Activated CD8-positive, alpha-beta T cell treated with anti-CD3 and anti-CD28 coated beads, Interleukin-2, amount 10 ng/mL, durations not matched to agents 7 days and 5 days (primary cell): ENCODE data around the gene PRKAG2. TPM values are rescaled to one million over a fixed set of nuclear protein-coding genes. Genes with fewer than 3 reads are reported as not detected.

ENCODE experiments used
- ATAC-seq: fragments of 150-1000 bp; cut with Tn5 transposase; one replicate; pipeline ENCODE4 v1.10.0; 2021; ENCODE audit warnings: moderate library complexity
- CTCF ChIA-PET: fragments of 350-600 bp; sonication (Branson Sonifier 250); formaldehyde crosslinking; loops from one replicate; lab custom pipeline; 2021; ENCODE audit warnings: antibody characterized with exemption; lab: Charles Lee
- POLR2A ChIA-PET: fragments of 350-600 bp; sonication (Branson Sonifier 250); formaldehyde crosslinking; loops from one replicate; lab custom pipeline; 2021; ENCODE audit warnings: antibody characterized with exemption; lab: Charles Lee
- DNase-seq: peaks from one replicate; pipeline ENCODE4 v3.0.0-alpha.2; 2020
- H3K27ac Mint-ChIP-seq: one replicate; pipeline ENCODE4 v1.8.0; 2021; ENCODE audit warnings: mild to moderate bottlenecking, mixed read lengths
- H3K27me3 Mint-ChIP-seq: one replicate; pipeline ENCODE4 v1.8.0; 2021; ENCODE audit warnings: low read depth, mixed read lengths
- H3K36me3 Mint-ChIP-seq: one replicate; pipeline ENCODE4 v1.8.0; 2021; ENCODE audit warnings: low read depth, mixed read lengths
- H3K4me1 Mint-ChIP-seq: one replicate; pipeline ENCODE4 v1.8.0; 2021; ENCODE audit warnings: low read depth, mixed read lengths
- H3K4me3 Mint-ChIP-seq: one replicate; pipeline ENCODE4 v1.8.0; 2021; ENCODE audit warnings: mild to moderate bottlenecking, mixed read lengths
- H3K9me3 Mint-ChIP-seq: one replicate; pipeline ENCODE4 v1.8.0; 2022; ENCODE audit warnings: mixed read lengths; ENCODE audit not compliant: insufficient read depth
- total RNA-seq, 2 experiments: library from RNA; stranded (reverse); gene quantifications; one replicate each; pipeline ENCODE4 v1.2.3, GENCODE V29; 2021

The PRKAG2 gene
- total RNA-seq, 2 experiments from 2014 or later, result 23.6 to 28.3 TPM

DNA sequence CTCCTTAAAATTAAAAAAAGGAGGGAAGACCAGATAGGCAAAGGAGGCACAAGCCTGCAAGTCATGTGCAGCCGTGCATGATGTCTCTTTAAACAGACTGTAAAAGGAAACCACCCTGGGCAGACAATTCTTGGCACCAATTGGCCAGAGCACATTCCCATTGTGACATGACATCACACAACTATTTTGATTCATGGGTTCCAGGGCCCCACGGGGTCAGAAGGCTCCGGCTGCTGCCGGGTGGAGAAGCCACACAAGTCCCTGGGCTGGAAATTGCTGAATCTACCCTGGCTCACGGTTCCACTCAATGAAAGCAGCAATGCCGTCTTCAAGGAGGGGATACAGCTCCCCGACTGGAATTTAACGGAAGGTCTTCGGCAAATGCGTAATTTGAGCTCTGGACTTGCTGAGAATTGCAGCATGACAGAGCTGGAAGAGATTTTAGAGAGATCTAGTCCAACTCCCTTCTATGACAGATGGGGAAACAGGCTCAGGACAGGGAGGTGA is 140.5 kb downstream of the PRKAG2 start:
- ATAC-seq, result no peak
- POLR2A ChIA-PET, result no interaction called here
- Mint-ChIP-seq H3K27me3 (no peaks in the 10 kb centered on the region), H3K9me3 (no peaks in the 10 kb centered on the region), H3K4me1 (no peaks in the 10 kb centered on the region), H3K4me3 (no peak overlapping the region), H3K27ac (no peak overlapping the region), H3K36me3 (peaks cover 2% of the 10 kb centered on the region)
- DNase-seq, result no peak
- CTCF ChIA-PET, result interaction anchor here (1.6 to 1.8 kb wide), 2 partner anchors 23 to 46 kb away, joined by 4 to 8 read pairs; no protein-coding TSS in a partner anchor

DNA sequence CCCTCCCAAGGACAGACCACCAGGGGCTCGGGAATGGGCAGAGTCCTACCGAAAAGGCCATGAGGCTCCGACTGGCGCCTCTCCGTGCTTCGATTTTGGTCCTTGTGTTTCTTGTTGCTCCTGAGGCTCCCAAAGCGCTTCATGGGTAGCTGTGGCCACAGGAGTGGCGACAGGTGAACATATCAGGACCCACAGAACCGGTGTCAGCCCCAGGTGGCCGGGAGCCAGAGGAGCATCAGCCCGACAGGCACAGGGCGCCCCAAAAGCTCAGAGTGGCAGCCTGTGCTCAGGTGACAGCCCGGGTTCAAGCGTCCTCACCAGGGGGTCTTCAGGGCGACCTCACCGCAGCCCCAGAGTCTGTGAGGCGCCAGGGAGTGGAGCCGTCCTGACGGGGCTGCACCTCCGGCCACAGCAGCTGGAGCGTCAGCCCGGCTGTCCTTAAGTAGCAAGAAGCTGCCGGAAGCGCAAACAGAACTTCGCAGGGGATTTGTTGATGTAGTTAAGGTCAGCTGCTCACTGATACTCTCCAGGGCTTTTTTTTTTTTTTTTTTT is 141.0 kb downstream of the PRKAG2 start:
- Mint-ChIP-seq H3K36me3 (peaks cover 2% of the 10 kb centered on the region), H3K27me3 (no peaks in the 10 kb centered on the region), H3K4me3 (no peak overlapping the region), H3K9me3 (no peaks in the 10 kb centered on the region), H3K4me1 (no peaks in the 10 kb centered on the region), H3K27ac (no peak overlapping the region)
- no peak for ATAC-seq
- ChIA-PET CTCF (interaction anchor here (0.9 to 1.8 kb wide), 2 partner anchors 24 to 172 kb away, joined by 3 to 8 read pairs; no protein-coding TSS in a partner anchor), POLR2A (no interaction called here)
- no peak for DNase-seq

DNA sequence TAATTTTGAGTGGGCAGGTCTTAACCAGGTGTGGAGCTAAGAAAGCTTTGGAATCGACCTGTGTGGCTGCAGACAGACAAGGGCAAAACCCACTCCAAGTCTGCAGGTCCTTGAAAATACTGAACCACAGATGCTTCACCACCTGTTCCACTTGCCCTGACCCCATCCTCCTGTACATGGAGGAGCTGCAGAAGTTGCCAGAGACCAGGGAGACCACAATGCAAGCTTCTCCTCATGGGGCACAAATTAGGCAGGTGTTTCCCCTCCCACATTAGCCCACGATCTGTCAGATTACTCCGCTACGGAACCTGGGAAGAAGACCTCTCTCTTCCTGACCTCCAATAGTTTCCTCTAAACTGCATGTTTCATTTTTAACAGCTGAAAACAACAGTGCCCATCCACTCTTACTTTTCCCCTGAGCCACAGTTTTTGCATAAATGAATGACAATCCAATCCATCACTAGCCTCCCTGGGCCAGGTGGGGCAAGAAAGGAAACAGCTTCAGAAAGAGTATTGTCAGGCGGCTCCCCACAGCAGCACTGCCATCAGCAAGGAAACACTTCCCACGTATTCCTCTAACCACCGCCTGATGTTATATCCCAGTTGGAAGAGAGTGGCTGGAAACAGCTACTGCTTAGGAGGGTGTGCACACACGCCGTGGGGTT is 141.6 kb downstream of the PRKAG2 start:
- Mint-ChIP-seq H3K27ac (no peak overlapping the region), H3K27me3 (no peaks in the 10 kb centered on the region), H3K4me1 (no peaks in the 10 kb centered on the region), H3K9me3 (no peaks in the 10 kb centered on the region), H3K4me3 (no peak overlapping the region), H3K36me3 (peaks cover 2% of the 10 kb centered on the region)
- ChIA-PET POLR2A (no interaction called here), CTCF (interaction anchor here (0.9 to 1.8 kb wide), 3 partner anchors 22 to 171 kb away, joined by 3 to 8 read pairs (median 3); no protein-coding TSS in a partner anchor)
- ATAC-seq (no peak), DNase-seq (no peak)

DNA sequence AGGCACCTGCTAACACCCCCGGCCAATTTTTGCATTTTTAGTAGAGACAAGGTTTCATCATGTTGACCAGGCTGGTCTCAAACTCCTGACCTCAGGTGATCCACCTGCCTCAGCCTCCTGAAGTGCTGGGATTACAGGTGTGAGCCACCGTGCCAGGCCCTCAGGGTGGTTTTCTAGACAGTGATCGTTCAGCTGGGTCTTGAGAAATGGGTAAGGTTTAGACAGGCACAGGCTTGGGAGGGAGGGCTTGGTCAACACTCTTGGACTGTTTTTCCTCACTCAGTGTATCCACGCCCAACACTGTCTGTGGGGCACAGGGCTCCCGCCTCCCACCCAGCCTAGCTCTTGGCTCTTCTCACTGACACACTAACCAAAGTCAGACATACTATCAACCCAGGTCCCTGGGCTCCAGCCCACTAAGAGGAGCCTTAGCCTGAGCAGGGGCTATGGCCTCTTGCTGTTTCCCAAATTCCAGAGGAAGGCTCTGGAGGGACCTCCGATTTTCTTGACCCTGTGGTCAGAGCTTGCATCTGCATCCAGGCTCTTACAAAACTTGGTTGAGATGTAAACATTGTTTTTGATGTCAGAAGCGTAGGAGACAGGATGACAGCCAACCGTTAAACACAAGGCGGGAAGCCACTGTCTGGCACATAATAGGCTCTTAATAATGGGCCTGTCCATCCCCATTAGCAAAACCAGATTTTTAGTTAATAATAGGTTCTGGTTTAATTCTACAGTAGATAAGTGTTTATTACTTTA is 143.9 kb downstream of the PRKAG2 start:
- CTCF ChIA-PET, result interaction anchor here (1.1 to 1.5 kb wide), 2 partner anchors 50 to 364 kb away, joined by 3 read pairs; no protein-coding TSS in a partner anchor
- POLR2A ChIA-PET, result interaction anchor here (0.9 kb wide), 1 partner anchor 10 kb away, joined by 3 read pairs; no protein-coding TSS in a partner anchor
- H3K9me3 Mint-ChIP-seq, result no peaks in the 10 kb centered on the region

DNA sequence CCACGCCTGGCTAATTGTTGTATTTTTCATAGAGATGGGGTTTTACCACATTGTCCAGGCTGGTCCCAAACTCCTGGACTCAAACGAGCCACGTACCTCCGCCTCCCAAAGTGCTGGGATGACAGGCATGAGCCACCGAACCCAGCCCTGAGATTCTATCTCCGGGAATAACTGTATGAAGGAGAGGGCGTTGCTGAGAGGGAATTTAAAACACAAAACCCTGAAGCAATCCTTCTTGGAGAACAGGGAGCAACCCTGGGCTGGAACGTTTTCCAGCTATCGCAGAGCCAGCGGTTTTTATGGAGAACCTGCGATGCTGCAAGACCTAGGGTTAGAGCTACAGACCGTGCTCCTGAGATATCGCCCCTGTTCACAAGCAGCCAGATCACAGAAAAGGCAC is 144.6 kb downstream of the PRKAG2 start:
- Mint-ChIP-seq H3K27ac (no peak overlapping the region), H3K27me3 (no peaks in the 10 kb centered on the region), H3K9me3 (no peaks in the 10 kb centered on the region), H3K4me1 (peaks cover 6% of the 10 kb centered on the region), H3K4me3 (no peak overlapping the region), H3K36me3 (no peaks in the 10 kb centered on the region)
- ATAC-seq (no peak), DNase-seq (no peak)
- ChIA-PET CTCF (interaction anchor here (1.1 to 1.5 kb wide), 2 partner anchors 51 to 364 kb away, joined by 3 read pairs; no protein-coding TSS in a partner anchor), POLR2A (interaction anchor here (0.9 kb wide), 1 partner anchor 9 kb away, joined by 3 read pairs; no protein-coding TSS in a partner anchor)

More for the DNA sequence above, 143.9 kb downstream of the PRKAG2 start:
- no peak overlapping the region for H3K27ac Mint-ChIP-seq
- H3K4me1 Mint-ChIP-seq, result peaks cover 5% of the 10 kb centered on the region
- DNase-seq (no peak), ATAC-seq (no peak)
- no peaks in the 10 kb centered on the region for H3K27me3 Mint-ChIP-seq
- H3K36me3 Mint-ChIP-seq, result no peaks in the 10 kb centered on the region
- no peak overlapping the region for H3K4me3 Mint-ChIP-seq

DNA sequence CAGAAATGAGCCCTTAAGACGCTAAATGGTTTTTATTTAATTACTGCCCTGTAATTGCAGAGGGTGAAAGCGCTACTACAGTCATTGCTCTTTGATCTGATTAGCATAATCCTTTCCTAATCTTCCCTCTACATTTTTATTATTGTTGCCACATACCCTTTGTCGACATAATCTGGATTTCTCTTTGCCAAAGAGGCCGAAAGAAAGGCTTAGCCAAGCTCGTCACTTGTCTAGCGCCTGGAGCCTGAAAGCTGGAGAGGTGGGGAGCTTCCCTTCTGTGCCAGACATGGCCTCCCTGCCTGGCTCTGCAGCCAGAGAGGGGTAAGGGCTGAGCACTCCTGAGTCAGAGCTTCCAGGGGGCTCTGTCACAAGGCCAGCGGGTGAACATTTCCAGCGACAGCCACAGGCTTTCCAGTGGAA is 145.9 kb downstream of the PRKAG2 start:
- ChIA-PET CTCF (no interaction called here), POLR2A (interaction anchor here (0.6 kb wide), 1 partner anchor 39 kb away, joined by 3 read pairs; no protein-coding TSS in a partner anchor)
- no peaks in the 10 kb centered on the region for H3K36me3 Mint-ChIP-seq
- no peaks in the 10 kb centered on the region for H3K9me3 Mint-ChIP-seq
- H3K4me3 Mint-ChIP-seq, result no peak overlapping the region
- DNase-seq (no peak), ATAC-seq (no peak)
- H3K27ac Mint-ChIP-seq, result no peak overlapping the region
- peaks cover 8% of the 10 kb centered on the region for H3K4me1 Mint-ChIP-seq
- no peaks in the 10 kb centered on the region for H3K27me3 Mint-ChIP-seq

DNA sequence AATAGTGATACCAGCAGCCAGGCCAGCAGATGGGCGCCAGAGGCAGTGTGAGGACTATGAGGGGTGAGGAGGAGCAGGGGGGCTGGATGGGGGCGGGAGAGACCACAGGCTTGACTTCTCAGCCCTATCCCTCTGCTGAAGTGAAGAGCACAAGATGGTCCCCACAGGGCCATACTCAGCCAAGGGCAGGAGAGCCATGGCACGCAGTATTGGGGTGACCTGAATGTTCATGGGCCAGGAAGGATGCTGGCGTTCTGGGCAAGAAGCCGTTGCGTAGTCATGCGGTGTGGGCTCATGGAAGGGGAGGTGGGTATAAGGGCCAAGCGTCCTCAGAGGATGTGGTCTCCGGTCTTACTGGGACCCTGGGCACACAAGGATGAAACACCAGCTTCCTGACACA is 146.3 kb downstream of the PRKAG2 start:
- POLR2A ChIA-PET, result interaction anchor here (0.6 kb wide), 1 partner anchor 39 kb away, joined by 3 read pairs; no protein-coding TSS in a partner anchor
- Mint-ChIP-seq H3K27me3 (no peaks in the 10 kb centered on the region), H3K36me3 (no peaks in the 10 kb centered on the region), H3K4me3 (no peak overlapping the region), H3K9me3 (no peaks in the 10 kb centered on the region), H3K4me1 (peaks cover 8% of the 10 kb centered on the region), H3K27ac (no peak overlapping the region)
- DNase-seq, result no peak
- ATAC-seq, result no peak
- CTCF ChIA-PET, result no interaction called here

DNA sequence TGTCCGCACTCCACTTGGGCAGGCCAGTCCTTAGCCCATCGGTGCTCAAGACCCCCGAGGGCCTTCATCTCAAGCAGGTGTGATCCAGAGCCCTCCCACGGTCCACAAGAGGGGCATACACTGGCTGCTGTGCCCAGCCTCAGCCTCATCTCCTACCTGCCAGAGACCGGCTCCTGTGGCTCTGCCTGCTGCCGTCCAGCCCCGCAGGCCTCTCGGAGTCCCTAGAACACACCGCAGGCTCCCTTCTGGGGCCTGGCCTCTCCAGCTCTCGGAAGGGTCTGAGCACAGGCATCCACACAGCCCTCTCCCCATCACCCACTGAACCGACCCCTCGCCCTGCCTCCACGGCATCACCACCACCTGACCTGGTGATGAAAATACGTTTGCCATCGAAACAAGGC is 147.4 kb downstream of the PRKAG2 start:
- POLR2A ChIA-PET, result no interaction called here
- Mint-ChIP-seq H3K4me3 (no peak overlapping the region), H3K36me3 (no peaks in the 10 kb centered on the region), H3K4me1 (peaks cover 8% of the 10 kb centered on the region), H3K27ac (no peak overlapping the region), H3K27me3 (no peaks in the 10 kb centered on the region), H3K9me3 (no peaks in the 10 kb centered on the region)
- CTCF ChIA-PET, result no interaction called here
- DNase-seq, result no peak
- no peak for ATAC-seq

DNA sequence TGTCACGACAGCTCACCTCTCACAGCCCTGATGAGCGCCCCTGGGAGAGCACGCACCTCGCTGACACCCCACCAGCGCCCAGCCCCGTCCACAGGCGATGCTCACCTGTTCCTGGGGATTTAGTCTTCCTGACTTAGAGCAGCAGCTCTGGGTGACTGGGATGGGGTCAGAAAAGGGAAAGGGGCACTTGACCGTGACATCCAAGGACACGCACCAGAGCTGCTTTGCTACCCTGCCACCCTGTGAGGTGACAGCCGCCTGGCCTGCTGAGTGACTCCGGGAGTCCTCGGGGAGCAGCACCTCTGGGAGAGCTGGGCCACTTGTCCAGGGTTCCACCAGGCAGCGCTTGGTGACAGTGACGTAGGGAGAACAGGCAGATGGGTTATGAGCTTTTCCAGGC is 148.2 kb downstream of the PRKAG2 start:
- Mint-ChIP-seq H3K4me1 (peaks cover 8% of the 10 kb centered on the region), H3K9me3 (no peaks in the 10 kb centered on the region), H3K4me3 (no peak overlapping the region), H3K36me3 (no peaks in the 10 kb centered on the region), H3K27me3 (no peaks in the 10 kb centered on the region), H3K27ac (no peak overlapping the region)
- POLR2A ChIA-PET, result no interaction called here
- no peak for ATAC-seq
- CTCF ChIA-PET, result no interaction called here
- DNase-seq, result no peak

DNA sequence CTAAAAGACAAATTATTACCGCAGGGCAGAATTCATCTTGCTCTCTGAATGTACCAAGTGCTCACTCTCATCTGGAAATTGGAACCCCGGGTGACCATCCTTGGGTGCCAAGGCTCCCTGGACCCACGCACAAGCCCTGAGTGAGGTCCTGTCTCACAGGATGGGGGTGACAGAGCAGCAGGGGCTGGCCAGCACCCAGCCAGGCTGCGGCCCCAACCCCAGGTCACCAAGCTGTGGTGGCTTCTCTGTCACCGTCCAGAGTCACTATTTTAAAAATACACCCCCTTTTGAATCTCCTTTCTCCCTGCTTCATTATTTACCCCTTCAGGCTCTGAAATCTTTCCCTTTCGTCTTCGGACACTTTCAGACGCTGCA is 148.6 kb downstream of the PRKAG2 start:
- no peaks in the 10 kb centered on the region for H3K27me3 Mint-ChIP-seq
- ATAC-seq (no peak), DNase-seq (no peak)
- H3K4me3 Mint-ChIP-seq, result no peak overlapping the region
- H3K4me1 Mint-ChIP-seq, result peaks cover 8% of the 10 kb centered on the region
- no peak overlapping the region for H3K27ac Mint-ChIP-seq
- no peaks in the 10 kb centered on the region for H3K36me3 Mint-ChIP-seq
- POLR2A ChIA-PET, result interaction anchor here (1.4 kb wide), 1 partner anchor 95 kb away, joined by 3 read pairs; no protein-coding TSS in a partner anchor
- H3K9me3 Mint-ChIP-seq, result no peaks in the 10 kb centered on the region
- CTCF ChIA-PET, result no interaction called here

DNA sequence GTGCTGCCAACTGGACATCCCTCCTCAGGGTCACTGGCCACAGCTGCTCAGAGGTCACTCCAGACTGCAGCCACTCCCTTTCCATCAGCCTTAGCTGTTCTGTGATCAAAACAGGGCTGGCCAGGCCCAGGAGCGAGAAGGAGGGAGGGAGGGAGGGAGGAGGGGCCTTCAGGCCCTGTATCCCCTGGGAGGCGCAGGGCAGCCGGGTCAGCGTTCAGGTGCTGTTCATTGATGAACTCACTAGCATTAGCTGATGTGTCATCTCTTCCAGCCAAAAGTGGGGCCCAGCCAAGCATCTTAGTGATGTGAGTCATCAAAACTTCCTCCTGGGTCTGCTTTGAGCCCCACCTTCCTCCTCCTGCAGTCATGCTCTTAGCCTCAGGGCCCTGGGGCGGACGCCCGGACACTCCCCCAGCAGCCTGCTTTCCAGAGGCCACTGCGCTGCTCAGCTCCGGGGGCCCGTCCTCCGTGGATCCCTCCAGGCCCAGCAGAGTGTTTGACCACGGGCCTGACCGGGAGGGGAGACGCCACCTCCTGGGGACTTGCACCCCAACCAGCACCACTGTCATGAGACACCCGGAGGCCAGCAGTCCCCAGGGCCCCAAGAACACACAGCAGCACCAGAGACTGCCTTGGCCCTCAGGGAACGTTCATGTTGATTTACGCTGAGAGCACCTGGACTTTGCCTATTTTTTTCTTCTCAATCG is 149.2 kb downstream of the PRKAG2 start:
- Mint-ChIP-seq H3K4me1 (peaks cover 8% of the 10 kb centered on the region), H3K36me3 (no peaks in the 10 kb centered on the region), H3K4me3 (no peak overlapping the region), H3K9me3 (no peaks in the 10 kb centered on the region), H3K27ac (no peak overlapping the region), H3K27me3 (no peaks in the 10 kb centered on the region)
- ChIA-PET CTCF (no interaction called here), POLR2A (interaction anchor here (1.4 kb wide), 1 partner anchor 95 kb away, joined by 3 read pairs; no protein-coding TSS in a partner anchor)
- ATAC-seq (peak; percentile 65), DNase-seq (peak; percentile 54)
